Heart right ventricle (tissue), 16 donors: Measurements from ENCODE around the gene ATP10A. TPM values are rescaled to one million over a fixed set of nuclear protein-coding genes. Genes with fewer than 3 reads are reported as not detected.

Experiments used
- ATAC-seq, 8 donors: fragments of 200-7000 bp; cut with Tn5 transposase; one replicate each; pipeline ENCODE4 v1.9.1; 2020; ENCODE audit warnings: mild to moderate bottlenecking in 8 of 8, moderate library complexity in 8 of 8, moderate number of reproducible peaks in 1 of 8
- DNase-seq, 2 donors: peaks; one replicate each; pipeline ENCODE4 v3.0.0-alpha.2; 2020
- H3K27ac ChIP-seq, 10 donors: fragments of 200-600 bp; sonication (generic) in 2 of 10; one replicate each; pipeline versions ENCODE4 v1.5.0 to v1.8.0; 2020 to 2022; ENCODE audit warnings: mild to moderate bottlenecking in 3 of 10
- H3K27me3 ChIP-seq, 7 donors: fragments of 200-600 bp; one replicate each; pipeline ENCODE4 v1.8.0; 2021 to 2022; ENCODE audit warnings: mild to moderate bottlenecking in 2 of 7
- H3K36me3 ChIP-seq, 9 donors: fragments of 200-600 bp; sonication (generic) in 1 of 9; one replicate each; pipeline versions ENCODE4 v1.5.0 to v1.8.0; 2020 to 2022; ENCODE audit warnings: mild to moderate bottlenecking in 2 of 9
- H3K4me1 ChIP-seq, 9 donors: fragments of 200-600 bp; sonication (generic) in 1 of 9; one replicate each; pipeline versions ENCODE4 v1.5.0 to v1.8.0; 2020 to 2022; ENCODE audit warnings: mild to moderate bottlenecking in 4 of 9
- H3K4me3 ChIP-seq, 10 donors: fragments of 200-600 bp; sonication (generic) in 2 of 10; one replicate each; pipeline versions ENCODE4 v1.5.0 to v1.8.0; 2020 to 2022; ENCODE audit warnings: mild to moderate bottlenecking in 7 of 10, moderate library complexity in 2 of 10
- H3K9me3 ChIP-seq, 11 donors: fragments of 200-600 bp in 10 of 11; sonication (generic) in 2 of 11; one replicate each; pipeline versions ENCODE4 v1.5.0 to v1.8.0; 2013 to 2022; ENCODE audit warnings: mild to moderate bottlenecking in 2 of 11, control low read depth in 1 of 11, moderate library complexity in 1 of 11
- WGBS, 2 donors: extraction: QIAGEN DNeasy Blood & Tissue Kit; methylation state at CpG; one replicate each; pipeline ENCODE4 v1.1.7; 2013; ENCODE audit warnings: inconsistent platforms in 1 of 2; 5-methylcytosine and 5-hydroxymethylcytosine counted together
- intact Hi-C, 10 donors: fragments of 100-400 bp; cut with DNase I; formaldehyde crosslinking; loops; one replicate each; pipeline versions ENCODE4 v1.11.1 to v1.14.2; 2022
- polyA plus RNA-seq, 2 donors: library from polyadenylated mRNA; stranded (reverse); fragments of 200-250 nt; gene quantifications; one replicate each; pipeline ENCODE4 v1.2.3, GENCODE V29; 2013
- total RNA-seq, 10 donors: library from RNA; stranded (reverse); fragmentation: NEBNext Ultra II Directional in 3 of 10; extraction: Animal tissue kit (Norgen Biotek cat#: 25700) in 3 of 10; gene quantifications; one replicate each; pipeline versions ENCODE4 v1.2.1 to v1.2.4, GENCODE V29; 2021 to 2023
- TF ChIP-seq, protein P1 (sequence below), 9 donors: fragments of 200-600 bp; sonication (generic) in 2 of 9; IDR thresholded peaks; one replicate each; pipeline versions ENCODE4 v1.5.0 to v1.8.0; 2021 to 2022; ENCODE audit warnings: antibody characterized with exemption in 9 of 9, mild to moderate bottlenecking in 5 of 9, moderate library complexity in 1 of 9
- donor health status: Arrhythmogenic right ventricular cardiomyopathy.
- donor health status: ischemic (EF 13 %, LVEDD 7.1; RV severe dilation, severe dysfunction).
- donor health status: healthy with polysubstance abuse.
- donor health status: DM: no; HTN: yes; CAD: no.
- donor health status: DM: no; HTN: no; CAD: no.
- donor health status: ischemic (EF 25% LVEDD 6.9; RV normal size, moderate dysfunction).
- donor health status: ischemic (EF 25% LVEDD 5.7; RV mildly dilated, moderate dysfunction).
- donor health status: healthy.
- donor health status: DM: yes; HTN: yes; CAD: no.
- donor health status: Ischemic cardiomyopathy.
- donor health status: ischemic (EF 35%, LVEDD 5.7; RV mildly dilated, moderate dysfunction).
- donor health status: nonischemic (EF 11% LVEDD 7.7; RV severe dilation, severe dysfunction).
- donor health status: DM: yes; HTN: yes; CAD: no.
- donor health status: PGD.
- donor health status: ischemic (EF 29% LVEDD 5.4; RV normal size, mild dysfunction).
- donor health status: nonischemic (EF 23%, LVEDD 6.1; RV moderate dilation, normal function).

The ATP10A gene
- total and polyA plus RNA-seq, 12 donors, result 0.45 to 2.2 (median 0.89) TPM

GRCh38 chr15:25736461-25736860, 126.7 kb downstream of the ATP10A start:
- Histone ChIP-seq H3K9me3 (no peaks in the 10 kb centered on the region), H3K27me3 (peaks cover 0 to 5% (median 0%) of the 10 kb centered on the region in 7 donors), H3K4me3 (no peak overlapping the region), H3K36me3 (no peaks in the 10 kb centered on the region), H3K4me1 (peaks cover 0 to 28% (median 17%) of the 10 kb centered on the region in 9 donors), H3K27ac (peak overlapping the region in 6 of 10 donors; percentile 6 to 49 (median 26))
- 69 to 81% methylated on average over 3 of the region's 3 CpGs for WGBS, 2 donors
- intact Hi-C loops, result loop anchor here in 5 of 10 donors (5.0 to 10.0 kb wide), 4 partner anchors 58 to 198 kb away; partner anchors contain the start of gene ATP10A (in 1 of the 5)
- ATAC-seq (no peak), DNase-seq (no peak)
- TF ChIP-seq, protein P1, sequence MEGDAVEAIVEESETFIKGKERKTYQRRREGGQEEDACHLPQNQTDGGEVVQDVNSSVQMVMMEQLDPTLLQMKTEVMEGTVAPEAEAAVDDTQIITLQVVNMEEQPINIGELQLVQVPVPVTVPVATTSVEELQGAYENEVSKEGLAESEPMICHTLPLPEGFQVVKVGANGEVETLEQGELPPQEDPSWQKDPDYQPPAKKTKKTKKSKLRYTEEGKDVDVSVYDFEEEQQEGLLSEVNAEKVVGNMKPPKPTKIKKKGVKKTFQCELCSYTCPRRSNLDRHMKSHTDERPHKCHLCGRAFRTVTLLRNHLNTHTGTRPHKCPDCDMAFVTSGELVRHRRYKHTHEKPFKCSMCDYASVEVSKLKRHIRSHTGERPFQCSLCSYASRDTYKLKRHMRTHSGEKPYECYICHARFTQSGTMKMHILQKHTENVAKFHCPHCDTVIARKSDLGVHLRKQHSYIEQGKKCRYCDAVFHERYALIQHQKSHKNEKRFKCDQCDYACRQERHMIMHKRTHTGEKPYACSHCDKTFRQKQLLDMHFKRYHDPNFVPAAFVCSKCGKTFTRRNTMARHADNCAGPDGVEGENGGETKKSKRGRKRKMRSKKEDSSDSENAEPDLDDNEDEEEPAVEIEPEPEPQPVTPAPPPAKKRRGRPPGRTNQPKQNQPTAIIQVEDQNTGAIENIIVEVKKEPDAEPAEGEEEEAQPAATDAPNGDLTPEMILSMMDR (IDR thresholded peaks at IDR 0.05), result no peak

- no peak for DNase-seq
- intact Hi-C loops, result loop anchor here in 5 of 10 donors (5.0 to 10.0 kb wide), 4 partner anchors 59 to 199 kb away; partner anchors contain the start of gene ATP10A (in 1 of the 5)
Observed at GRCh38 chr15:25735550-25736384, 127.4 kb downstream of the ATP10A start.

GRCh38 chr15:25734680-25735355, 128.3 kb downstream of the ATP10A start:
- ATAC-seq (no peak), DNase-seq (no peak)
- TF ChIP-seq, protein P1 (IDR thresholded peaks at IDR 0.05), result no peak
- Histone ChIP-seq H3K4me1 (peaks cover 0 to 28% (median 17%) of the 10 kb centered on the region in 9 donors), H3K4me3 (no peak overlapping the region), H3K36me3 (no peaks in the 10 kb centered on the region), H3K27me3 (no peaks in the 10 kb centered on the region), H3K27ac (no peak overlapping the region), H3K9me3 (no peaks in the 10 kb centered on the region)
- intact Hi-C loops, result loop anchor here in 5 of 10 donors (5.0 to 10.0 kb wide), 4 partner anchors 60 to 200 kb away; partner anchors contain the start of gene ATP10A (in 1 of the 5)
- WGBS, 2 donors, result 83 to 88% methylated on average over 17 of the region's 17 CpGs

More at GRCh38 chr15:25735550-25736384, 127.4 kb downstream of the ATP10A start:
- H3K27me3 ChIP-seq, result peaks cover 0 to 5% (median 0%) of the 10 kb centered on the region in 7 donors
- no peak overlapping the region for H3K4me3 ChIP-seq
- 88 to 95% methylated on average over 30 of the region's 30 CpGs for WGBS, 2 donors
- no peak overlapping the region for H3K27ac ChIP-seq
- no peak for ATAC-seq
- no peaks in the 10 kb centered on the region for H3K9me3 ChIP-seq
- TF ChIP-seq, protein P1 (IDR thresholded peaks at IDR 0.05), result no peak
- H3K4me1 ChIP-seq, result peaks cover 0 to 28% (median 17%) of the 10 kb centered on the region in 9 donors
- no peaks in the 10 kb centered on the region for H3K36me3 ChIP-seq
